Left ventricle myocardium superior (tissue), 1 donor: Measurements from ENCODE around the gene TNFAIP8L3. TPM values are rescaled to one million over a fixed set of nuclear protein-coding genes. Genes with fewer than 3 reads are reported as not detected.

ENCODE experiments used
- ATAC-seq: fragments of 200-7000 bp; cut with Tn5 transposase; one replicate; pipeline ENCODE4 v1.9.1; 2020; ENCODE audit warnings: mild to moderate bottlenecking, moderate library complexity
- DNase-seq: peaks from one replicate; pipeline ENCODE4 v3.0.0-alpha.2; 2020
- intact Hi-C: fragments of 100-400 bp; cut with micrococcal nuclease; formaldehyde crosslinking; loops from one replicate; pipeline ENCODE4 v1.11.0; 2022
- total RNA-seq: library from RNA; stranded (reverse); fragmentation: NEBNext Ultra II Directional; extraction: Animal tissue kit (Norgen Biotek cat#: 25700); gene quantifications from one replicate; pipeline ENCODE4 v1.2.1, GENCODE V29; 2021
- donor health status: DM: no; HTN: yes; CAD: no; lungs with severe emphysema.

The TNFAIP8L3 gene
- total RNA-seq, 1 donor from 2014 or later: 4.9 TPM

GRCh38 chr15:51121118-51121517 is 26.4 kb upstream of the TNFAIP8L3 start:
- DNase-seq (no peak), ATAC-seq (peak; percentile 69)
- intact Hi-C loops: no loop called here

- ATAC-seq (no peak), DNase-seq (no peak)
- intact Hi-C loops: no loop called here
Observed at GRCh38 chr15:51119120-51119519, 24.4 kb upstream of the TNFAIP8L3 start.

GRCh38 chr15:51117270-51117669 is 22.6 kb upstream of the TNFAIP8L3 start:
- intact Hi-C loops: no loop called here

GRCh38 chr15:51114437-51115119 is 19.9 kb upstream of the TNFAIP8L3 start:
- intact Hi-C loops: no loop called here
- ATAC-seq (no peak), DNase-seq (no peak)

More at GRCh38 chr15:51117270-51117669, 22.6 kb upstream of the TNFAIP8L3 start:
- DNase-seq (no peak), ATAC-seq (no peak)

- ATAC-seq (peak; percentile 59), DNase-seq (no peak)
- intact Hi-C loops: no loop called here
Observed at GRCh38 chr15:51112078-51112477, 17.4 kb upstream of the TNFAIP8L3 start.

GRCh38 chr15:51111061-51111460 is 16.4 kb upstream of the TNFAIP8L3 start:
- ATAC-seq (no peak), DNase-seq (no peak)
- intact Hi-C loops: no loop called here

- ATAC-seq: no peak
- intact Hi-C loops: no loop called here
Observed at GRCh38 chr15:51110171-51110570, 15.5 kb upstream of the TNFAIP8L3 start.

GRCh38 chr15:51108933-51109550 is 14.3 kb upstream of the TNFAIP8L3 start:
- ATAC-seq: peak; percentile 58

More at GRCh38 chr15:51110171-51110570, 15.5 kb upstream of the TNFAIP8L3 start:
- DNase-seq: no peak

GRCh38 chr15:51107612-51108011 is 12.9 kb upstream of the TNFAIP8L3 start:
- intact Hi-C loops: no loop called here
- no peak for DNase-seq

More at GRCh38 chr15:51108933-51109550, 14.3 kb upstream of the TNFAIP8L3 start:
- intact Hi-C loops: no loop called here
- DNase-seq: no peak

GRCh38 chr15:51106481-51106880 is 11.8 kb upstream of the TNFAIP8L3 start:
- intact Hi-C loops: no loop called here
- ATAC-seq (no peak), DNase-seq (no peak)

More at GRCh38 chr15:51107612-51108011, 12.9 kb upstream of the TNFAIP8L3 start:
- no peak for ATAC-seq

- no peak for DNase-seq
- intact Hi-C loops: no loop called here
- ATAC-seq: no peak
Observed at GRCh38 chr15:51105430-51106016, 10.8 kb upstream of the TNFAIP8L3 start.

- ATAC-seq (peak; percentile 92), DNase-seq (peak; percentile 62)
- intact Hi-C loops: no loop called here
Observed at GRCh38 chr15:51104512-51104911, 9.8 kb upstream of the TNFAIP8L3 start.

GRCh38 chr15:51103330-51103729 is 8.6 kb upstream of the TNFAIP8L3 start:
- intact Hi-C loops: no loop called here
- DNase-seq (no peak), ATAC-seq (no peak)

- ATAC-seq (no peak), DNase-seq (no peak)
- intact Hi-C loops: no loop called here
Observed at GRCh38 chr15:51100785-51101489, 6.2 kb upstream of the TNFAIP8L3 start.

- intact Hi-C loops: no loop called here
- ATAC-seq (no peak), DNase-seq (no peak)
Observed at GRCh38 chr15:51099185-51099584, 4.5 kb upstream of the TNFAIP8L3 start.

- DNase-seq (no peak), ATAC-seq (no peak)
- intact Hi-C loops: no loop called here
Observed at GRCh38 chr15:51098331-51098619, 3.6 kb upstream of the TNFAIP8L3 start.

- DNase-seq: no peak
- intact Hi-C loops: no loop called here
- ATAC-seq: no peak
Observed at GRCh38 chr15:51097553-51098330, 3.0 kb upstream of the TNFAIP8L3 start.

GRCh38 chr15:51096976-51097375 is 2.3 kb upstream of the TNFAIP8L3 start:
- DNase-seq: no peak
- ATAC-seq: no peak
- intact Hi-C loops: no loop called here

GRCh38 chr15:51095681-51096331 is 1.1 kb upstream of the TNFAIP8L3 start:
- intact Hi-C loops: no loop called here
- no peak for DNase-seq
- no peak for ATAC-seq
